Lung (tissue), 12 donors: ENCODE measurements around the gene FYB2. TPM values are rescaled to one million over a fixed set of nuclear protein-coding genes. Genes with fewer than 3 reads are reported as not detected.

Source experiments
- ATAC-seq: fragments of 200-7000 bp; cut with Tn5 transposase; one replicate; pipeline ENCODE4 v1.9.1; 2020; ENCODE audit warnings: moderate number of reproducible peaks; ENCODE audit not compliant: insufficient read depth, low FRiP score
- DNase-seq, 3 donors: peaks; one replicate each; pipeline ENCODE4 v3.0.0-alpha.2; 2013 to 2017
- H3K27ac ChIP-seq, 2 donors: one replicate each; pipeline ENCODE4 v1.5.1; 2013; ENCODE audit warnings: mild to moderate bottlenecking in 2 of 2, moderate library complexity in 2 of 2, control low read depth in 1 of 2, inconsistent platforms in 1 of 2, low read depth in 1 of 2, low read length in 1 of 2
- H3K27me3 ChIP-seq, 3 donors: one replicate each; pipeline ENCODE4 v1.5.1; 2013; ENCODE audit warnings: low read length in 2 of 3; ENCODE audit not compliant: control insufficient read depth in 3 of 3, insufficient read depth in 3 of 3
- H3K36me3 ChIP-seq, 4 donors: one replicate each; pipeline ENCODE4 v1.5.1; 2013; ENCODE audit warnings: low read length in 4 of 4, mild to moderate bottlenecking in 1 of 4, moderate library complexity in 1 of 4; ENCODE audit not compliant: control insufficient read depth in 4 of 4, insufficient read depth in 4 of 4
- H3K4me1 ChIP-seq, 5 donors: one replicate each; pipeline ENCODE4 v1.5.1; 2013; ENCODE audit warnings: low read length in 5 of 5, mild to moderate bottlenecking in 2 of 5, moderate library complexity in 1 of 5; ENCODE audit not compliant: control insufficient read depth in 5 of 5, insufficient read depth in 5 of 5
- H3K4me3 ChIP-seq: one replicate; pipeline ENCODE4 v1.5.1; 2013; ENCODE audit warnings: mild to moderate bottlenecking, control low read depth, moderate library complexity
- H3K9ac ChIP-seq, 2 donors: one replicate each; pipeline ENCODE4 v1.5.1; 2013; ENCODE audit warnings: low read length in 2 of 2, control low read depth in 1 of 2; ENCODE audit not compliant: insufficient read depth in 1 of 2
- H3K9me3 ChIP-seq, 4 donors: one replicate each; pipeline ENCODE4 v1.5.1; 2013; ENCODE audit warnings: low read length in 3 of 4, mild to moderate bottlenecking in 1 of 4, moderate library complexity in 1 of 4; ENCODE audit not compliant: control insufficient read depth in 4 of 4, insufficient read depth in 3 of 4
- WGBS, 2 donors: extraction: QIAGEN DNeasy Blood & Tissue Kit; methylation state at CpG; one replicate each; pipeline ENCODE4 v1.1.7; 2013; 5-methylcytosine and 5-hydroxymethylcytosine counted together
- polyA plus RNA-seq, 2 donors: library from polyadenylated mRNA; stranded (reverse); fragments of 200-250 nt; gene quantifications; one replicate each; pipeline ENCODE4 v1.2.1, GENCODE V29; 2013
- total RNA-seq, 2 donors: library from RNA; depleted of rRNA in 1 of 2; stranded (reverse); fragments of >200 nt in 1 of 2; gene quantifications; one replicate each; pipeline ENCODE4 v1.2.1, GENCODE V29; 2014 to 2021
- TF ChIP-seq, protein P1 (sequence below): IDR thresholded peaks from 2 replicates; pipeline ENCODE4 v1.5.1; 2012; ENCODE audit warnings: mild to moderate bottlenecking; ENCODE audit errors: control extremely low read depth, extremely low read depth
- donor health status: control.
- donor health status: control.
- donor health status: Bipolar disorder and iron deficiency.
- donor health status: healthy.
- donor health status: DM: yes; HTN: yes; CAD: no.

The FYB2 gene
- total and polyA plus RNA-seq, 4 donors = 0.57 to 8.6 (median 3.0) TPM

DNA sequence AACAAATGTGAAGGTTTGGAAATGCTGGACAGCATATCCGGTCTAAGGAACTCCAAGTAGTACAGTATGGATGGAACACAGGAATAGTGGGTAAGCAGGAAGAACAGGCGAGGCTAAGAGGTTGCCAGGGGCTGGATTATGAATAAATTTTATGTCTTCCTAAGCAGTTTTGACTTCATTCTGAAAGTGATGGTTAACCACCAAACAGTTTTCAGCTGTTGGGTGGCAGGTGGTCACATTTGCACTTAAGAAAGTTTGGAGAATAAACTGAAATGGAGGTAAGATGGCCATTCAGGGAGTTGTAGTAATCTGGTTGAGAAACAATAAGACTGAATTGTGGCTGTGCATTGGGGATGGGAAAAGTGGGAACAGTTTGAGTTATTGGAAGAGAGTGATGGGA is 90.2 kb downstream of the FYB2 start:
- Histone ChIP-seq H3K27me3 (peaks cover 0 to 3% (median 0%) of the 10 kb centered on the region in 3 donors), H3K4me1 (peaks cover 0 to 3% (median 0%) of the 10 kb centered on the region in 5 donors), H3K9me3 (peaks cover 0 to 1% (median 0%) of the 10 kb centered on the region in 4 donors), H3K9ac (no peak overlapping the region), H3K36me3 (no peaks in the 10 kb centered on the region), H3K27ac (no peak overlapping the region), H3K4me3 (no peak overlapping the region)
- WGBS, 2 donors = 81 to 84% methylated on average over 2 of the region's 2 CpGs
- TF ChIP-seq, protein P1, sequence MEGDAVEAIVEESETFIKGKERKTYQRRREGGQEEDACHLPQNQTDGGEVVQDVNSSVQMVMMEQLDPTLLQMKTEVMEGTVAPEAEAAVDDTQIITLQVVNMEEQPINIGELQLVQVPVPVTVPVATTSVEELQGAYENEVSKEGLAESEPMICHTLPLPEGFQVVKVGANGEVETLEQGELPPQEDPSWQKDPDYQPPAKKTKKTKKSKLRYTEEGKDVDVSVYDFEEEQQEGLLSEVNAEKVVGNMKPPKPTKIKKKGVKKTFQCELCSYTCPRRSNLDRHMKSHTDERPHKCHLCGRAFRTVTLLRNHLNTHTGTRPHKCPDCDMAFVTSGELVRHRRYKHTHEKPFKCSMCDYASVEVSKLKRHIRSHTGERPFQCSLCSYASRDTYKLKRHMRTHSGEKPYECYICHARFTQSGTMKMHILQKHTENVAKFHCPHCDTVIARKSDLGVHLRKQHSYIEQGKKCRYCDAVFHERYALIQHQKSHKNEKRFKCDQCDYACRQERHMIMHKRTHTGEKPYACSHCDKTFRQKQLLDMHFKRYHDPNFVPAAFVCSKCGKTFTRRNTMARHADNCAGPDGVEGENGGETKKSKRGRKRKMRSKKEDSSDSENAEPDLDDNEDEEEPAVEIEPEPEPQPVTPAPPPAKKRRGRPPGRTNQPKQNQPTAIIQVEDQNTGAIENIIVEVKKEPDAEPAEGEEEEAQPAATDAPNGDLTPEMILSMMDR = no peak
- no peak for ATAC-seq
- no peak for DNase-seq

DNA sequence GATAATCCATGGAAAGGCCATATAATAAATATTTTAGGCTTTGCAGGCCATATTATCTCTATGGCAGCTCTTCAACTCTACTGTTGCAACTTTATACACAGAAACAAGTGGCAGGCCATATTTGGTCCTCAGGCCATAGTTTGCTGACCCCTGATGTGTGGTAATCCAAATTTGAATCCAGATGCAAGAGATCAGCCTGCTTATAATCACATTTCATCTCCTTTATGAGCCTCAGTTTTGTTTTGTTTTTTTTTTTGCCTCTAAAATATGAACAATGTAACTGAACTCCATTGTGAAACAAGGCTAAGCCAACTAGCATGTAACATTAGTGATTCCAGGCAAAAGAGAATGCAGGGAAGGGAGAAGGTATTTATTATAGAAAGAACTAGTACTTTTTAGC is 92.5 kb downstream of the FYB2 start:
- H3K27ac ChIP-seq = no peak overlapping the region
- H3K27me3 ChIP-seq = peaks cover 0 to 3% (median 0%) of the 10 kb centered on the region in 3 donors
- TF ChIP-seq, protein P1 = no peak
- no peak overlapping the region for H3K9ac ChIP-seq
- DNase-seq (peak; percentile 29 to 87 (median 72)), ATAC-seq (no peak)
- H3K4me3 ChIP-seq = no peak overlapping the region
- peaks cover 0 to 3% (median 0%) of the 10 kb centered on the region in 5 donors for H3K4me1 ChIP-seq
- H3K36me3 ChIP-seq = no peaks in the 10 kb centered on the region
- H3K9me3 ChIP-seq = peaks cover 0 to 1% (median 0%) of the 10 kb centered on the region in 4 donors

DNA sequence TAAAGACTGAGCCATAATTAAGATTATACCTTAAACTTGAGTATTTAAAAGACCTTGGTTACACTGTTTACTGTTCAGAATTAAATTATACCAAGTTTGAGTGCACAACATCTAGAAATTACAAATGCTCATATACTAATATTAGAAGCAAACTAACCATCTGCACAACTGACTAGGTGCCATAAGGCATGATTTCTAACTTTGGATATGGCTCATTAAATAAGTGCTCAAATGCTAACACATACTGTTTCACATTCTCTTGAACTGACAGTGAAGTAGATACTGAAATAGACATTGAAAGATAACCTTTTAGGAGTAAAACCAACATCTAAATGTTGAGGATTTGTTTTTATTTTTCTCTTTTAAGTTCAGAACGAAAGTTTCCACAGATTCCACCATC is 100.0 kb downstream of the FYB2 start:
- 61 to 85% methylated on average over 1 of the region's 1 CpG for WGBS, 2 donors
- ATAC-seq (no peak), DNase-seq (no peak)
- Histone ChIP-seq H3K27me3 (no peaks in the 10 kb centered on the region), H3K27ac (no peak overlapping the region), H3K4me1 (peaks cover 0 to 3% (median 0%) of the 10 kb centered on the region in 5 donors), H3K9ac (no peak overlapping the region), H3K36me3 (no peaks in the 10 kb centered on the region), H3K9me3 (no peaks in the 10 kb centered on the region), H3K4me3 (no peak overlapping the region)
- TF ChIP-seq, protein P1 = no peak

DNA sequence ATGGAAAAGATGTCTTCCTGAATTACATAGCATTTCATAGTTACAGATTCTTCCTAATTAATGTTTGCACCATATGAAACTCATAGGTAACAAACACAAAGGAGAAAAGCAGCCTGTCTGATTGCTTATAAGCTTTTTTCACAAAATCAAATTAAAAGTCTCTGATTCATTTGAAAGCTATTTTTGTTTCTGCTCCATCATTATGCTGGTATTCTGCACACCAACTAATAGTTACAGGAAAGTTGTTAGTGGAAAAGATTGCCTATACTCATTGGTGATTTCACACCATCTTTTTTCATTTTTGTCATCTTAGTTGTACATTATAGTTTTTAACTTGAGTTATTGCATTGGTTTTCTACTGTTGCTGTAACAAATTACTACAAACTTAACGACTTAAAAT is 104.0 kb downstream of the FYB2 start:
- ATAC-seq (no peak), DNase-seq (no peak)
- TF ChIP-seq, protein P1 = no peak
- 54 to 83% methylated on average over 1 of the region's 1 CpG for WGBS, 2 donors
- H3K9ac ChIP-seq = no peak overlapping the region
- no peaks in the 10 kb centered on the region for H3K9me3 ChIP-seq
- no peaks in the 10 kb centered on the region for H3K4me1 ChIP-seq
- no peak overlapping the region for H3K27ac ChIP-seq
- no peak overlapping the region for H3K4me3 ChIP-seq
- H3K27me3 ChIP-seq = no peaks in the 10 kb centered on the region
- no peaks in the 10 kb centered on the region for H3K36me3 ChIP-seq
